CD4-positive, alpha-beta T cell (primary cell): ENCODE results near the gene MEDAG. TPM values are rescaled to one million over a fixed set of nuclear protein-coding genes. Genes with fewer than 3 reads are reported as not detected.

Source experiments
- ATAC-seq: fragments of 200-7000 bp; cut with Tn5 transposase; one replicate; pipeline ENCODE4 v1.10.0; 2022; ENCODE audit warnings: mild to moderate bottlenecking; ENCODE audit not compliant: poor library complexity
- CTCF ChIA-PET: fragments of 350-600 bp; sonication (Branson Sonifier 250); formaldehyde crosslinking; loops from one replicate; lab custom pipeline; 2021; ENCODE audit warnings: antibody characterized with exemption, inconsistent platforms; lab: Charles Lee
- POLR2A ChIA-PET: fragments of 350-600 bp; sonication (Branson Sonifier 250); formaldehyde crosslinking; loops from one replicate; lab custom pipeline; 2021; ENCODE audit warnings: antibody characterized with exemption, inconsistent platforms; lab: Charles Lee
- DNase-seq, 14 experiments: peaks; one replicate each; pipeline ENCODE4 v3.0.0-alpha.2; 2013 to 2020; ENCODE audit warnings: mixed read lengths in 2 of 14
- H3K27ac ChIP-seq, 2 donors: one replicate each; pipeline versions ENCODE4 v1.5.1 to v1.7.0; 2013; ENCODE audit warnings: low read length in 2 of 2, low read depth in 1 of 2, mild to moderate bottlenecking in 1 of 2
- H3K27me3 ChIP-seq, 2 experiments: 1 replicate in 1 of 2; 2 replicates in 1 of 2; pipeline versions ENCODE4 v1.6.1 to v1.7.0; 2013; ENCODE audit warnings: low read length in 2 of 2, control low read depth in 1 of 2, mild to moderate bottlenecking in 1 of 2, moderate library complexity in 1 of 2; ENCODE audit not compliant: insufficient read depth in 2 of 2, control insufficient read depth in 1 of 2
- H3K36me3 ChIP-seq: one replicate; pipeline ENCODE4 v1.6.1; 2013; ENCODE audit warnings: low read length, control low read depth; ENCODE audit not compliant: insufficient read depth
- H3K4me1 ChIP-seq: one replicate; pipeline ENCODE4 v1.6.1; 2013; ENCODE audit warnings: low read length, control low read depth; ENCODE audit not compliant: insufficient read depth
- H3K4me3 ChIP-seq: one replicate; pipeline ENCODE4 v1.5.1; 2013; ENCODE audit warnings: mild to moderate bottlenecking, low read length, moderate library complexity
- H3K9me3 ChIP-seq, 2 experiments: 1 replicate in 1 of 2; 2 replicates in 1 of 2; pipeline versions ENCODE4 v1.6.1 to v1.7.0; 2013; ENCODE audit warnings: low read length in 2 of 2, mild to moderate bottlenecking in 2 of 2, control low read depth in 1 of 2, moderate library complexity in 1 of 2; ENCODE audit not compliant: control insufficient read depth in 1 of 2, insufficient read depth in 1 of 2
- H3K27ac Mint-ChIP-seq: one replicate; pipeline ENCODE4 v1.8.0; 2020; ENCODE audit warnings: mixed read lengths
- H3K27me3 Mint-ChIP-seq: one replicate; pipeline ENCODE4 v1.8.0; 2021; ENCODE audit warnings: mixed read lengths
- H3K36me3 Mint-ChIP-seq: one replicate; pipeline ENCODE4 v1.8.0; 2021; ENCODE audit warnings: low read depth, mixed read lengths
- H3K4me1 Mint-ChIP-seq: one replicate; pipeline ENCODE4 v1.8.0; 2021; ENCODE audit warnings: low read depth, mixed read lengths
- H3K4me3 Mint-ChIP-seq: one replicate; pipeline ENCODE4 v1.8.0; 2020; ENCODE audit warnings: mild to moderate bottlenecking, mixed read lengths
- H3K9me3 Mint-ChIP-seq: one replicate; pipeline ENCODE4 v1.8.0; 2020; ENCODE audit warnings: mixed read lengths
- CTCF ChIP-seq: fragments of 200-600 bp; IDR thresholded peaks from one replicate; pipeline ENCODE4 v1.8.0; 2022; ENCODE audit warnings: antibody characterized with exemption, mild to moderate bottlenecking
- intact Hi-C, 2 experiments: fragments of 100-400 bp; cut with DNase I in 1 of 2; cut with micrococcal nuclease in 1 of 2; formaldehyde crosslinking; loops; one replicate each; pipeline versions ENCODE4 v1.15.1 to v1.9.0; 2023 to 2025; cut with DNase I, micrococcal nuclease
- polyA plus RNA-seq, 2 donors: library from polyadenylated mRNA; unstranded; fragments of 120-200 nt; gene quantifications; one replicate each; pipeline ENCODE4 v1.2.1, GENCODE V29; 2013
- total RNA-seq, 174 experiments: library from RNA in 2 of 174; stranded (reverse) in 2 of 174; gene quantifications; one replicate each; pipeline ENCODE4 v1.2.3 and lab custom pipeline; 2021 to 2026

The MEDAG gene
- not detected for total RNA-seq
- 0.03 TPM for polyA plus RNA-seq (2013, experiment 1 of 2)
- polyA plus RNA-seq (2013, experiment 2 of 2) = 0.30 TPM
- total RNA-seq (lab: John Stamatoyannopoulos, UW) = 0 to 0.36 (median 0) reads per million in 172 experiments

GRCh38 chr13:30905932-30906383, at the start of gene MEDAG:
Gene MEDAG (plus strand): TSS chr13:30906271. CDS start chr13:30906516, 245 bp downstream.
- Histone ChIP-seq H3K4me1 (peaks cover 6% of the 10 kb centered on the region), H3K36me3 (no peaks in the 10 kb centered on the region), H3K9me3 (peaks cover 0 to 14% of the 10 kb centered on the region in 2 experiments), H3K27me3 (peaks cover 35 to 60% of the 10 kb centered on the region in 2 experiments), H3K4me3 (no peak within 1 kb of the TSS), H3K27ac (no peak within 1 kb of the TSS)
- Mint-ChIP-seq H3K4me3 (no peak within 1 kb of the TSS), H3K9me3 (no peaks in the 10 kb centered on the region), H3K36me3 (no peaks in the 10 kb centered on the region), H3K4me1 (no peaks in the 10 kb centered on the region), H3K27me3 (peaks cover 74% of the 10 kb centered on the region), H3K27ac (no peak within 1 kb of the TSS)
- no peak for DNase-seq
- CTCF ChIA-PET = no interaction called here
- TF ChIP-seq CTCF = no peak
- POLR2A ChIA-PET = no interaction called here
- ATAC-seq = no peak
- intact Hi-C loops = no loop called here

GRCh38 chr13:30857018-30857417, 49.1 kb upstream of the MEDAG start:
- ChIA-PET CTCF (no interaction called here), POLR2A (no interaction called here)
- no peak overlapping the region for H3K4me3 Mint-ChIP-seq
- no peaks in the 10 kb centered on the region for H3K36me3 Mint-ChIP-seq
- Histone ChIP-seq H3K27ac (no peak overlapping the region), H3K27me3 (peaks cover 0 to 2% of the 10 kb centered on the region in 2 experiments), H3K36me3 (no peaks in the 10 kb centered on the region), H3K4me3 (no peak overlapping the region), H3K4me1 (no peaks in the 10 kb centered on the region), H3K9me3 (peaks cover 0 to 6% of the 10 kb centered on the region in 2 experiments)
- no peak for DNase-seq
- no peak for TF ChIP-seq CTCF
- intact Hi-C loops = no loop called here
- no peaks in the 10 kb centered on the region for H3K4me1 Mint-ChIP-seq
- H3K27ac Mint-ChIP-seq = no peak overlapping the region
- no peaks in the 10 kb centered on the region for H3K9me3 Mint-ChIP-seq
- no peak for ATAC-seq
- H3K27me3 Mint-ChIP-seq = peaks cover 5% of the 10 kb centered on the region

- H3K27me3 ChIP-seq = peaks cover 0 to 2% of the 10 kb centered on the region in 2 experiments
- no peak overlapping the region for H3K27ac ChIP-seq
- ChIA-PET CTCF (no interaction called here), POLR2A (no interaction called here)
- H3K27ac Mint-ChIP-seq = no peak overlapping the region
- ATAC-seq (no peak), DNase-seq (no peak)
- no peak overlapping the region for H3K4me3 Mint-ChIP-seq
- H3K4me1 ChIP-seq = no peaks in the 10 kb centered on the region
- no peak for TF ChIP-seq CTCF
- H3K9me3 Mint-ChIP-seq = no peaks in the 10 kb centered on the region
- H3K36me3 ChIP-seq = no peaks in the 10 kb centered on the region
- H3K4me3 ChIP-seq = no peak overlapping the region
- intact Hi-C loops = no loop called here
- no peaks in the 10 kb centered on the region for H3K4me1 Mint-ChIP-seq
- peaks cover 0 to 6% of the 10 kb centered on the region in 2 experiments for H3K9me3 ChIP-seq
- H3K27me3 Mint-ChIP-seq = peaks cover 2% of the 10 kb centered on the region
- no peaks in the 10 kb centered on the region for H3K36me3 Mint-ChIP-seq
Observed at GRCh38 chr13:30857636-30858035, 48.4 kb upstream of the MEDAG start.
